ENCODE measurements around the gene TMEM183A.

The TMEM183A gene

DNA sequence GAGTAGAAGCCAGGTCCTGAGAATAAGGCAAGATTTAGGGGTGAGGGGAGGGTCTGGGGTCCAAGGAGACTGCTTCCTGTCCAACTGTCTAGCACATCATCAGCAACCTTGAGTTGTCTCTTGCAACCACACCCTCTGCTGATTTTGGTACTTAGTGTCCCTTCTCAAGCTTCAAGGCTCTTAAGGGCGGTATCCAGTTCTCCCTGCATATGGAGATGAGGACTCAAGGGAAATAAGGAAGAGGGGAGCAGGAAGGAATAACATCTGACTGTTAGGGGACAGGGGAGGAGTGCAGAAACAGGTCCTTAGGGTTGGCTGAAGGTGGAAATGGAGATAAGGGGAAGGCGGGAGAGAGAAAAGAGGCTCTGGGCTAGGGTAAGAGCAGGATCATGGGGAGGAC, 66.3 kb downstream of the TMEM183A start:
- no peak for DNase-seq
